SK-N-MC (cell line): ENCODE results near the gene CORIN.

Experiments
- DNase-seq: peaks from one replicate; pipeline ENCODE4 v3.0.0-alpha.2; 2011; ENCODE audit warnings: low read depth, low spot score
- H3K27ac ChIP-seq: fragments of 200-600 bp; sonication (generic); 2 replicates; pipeline ENCODE4 v1.5.1; 2016; ENCODE audit warnings: mixed run types
- H3K36me3 ChIP-seq: fragments of 200-600 bp; sonication (generic); 2 replicates; pipeline ENCODE4 v1.6.1; 2017; ENCODE audit warnings: antibody characterized with exemption, low read length, mixed read lengths; ENCODE audit not compliant: insufficient read depth
- H3K4me3 ChIP-seq: fragments of 200-600 bp; sonication (generic); 2 replicates; pipeline ENCODE4 v1.5.1; 2016
- H3K9ac ChIP-seq: fragments of 200-600 bp; sonication (generic); 2 replicates; pipeline ENCODE4 v1.8.0; 2017; ENCODE audit warnings: mixed run types, mixed read lengths; ENCODE audit not compliant: insufficient read length
- H3K9me3 ChIP-seq: fragments of 200-600 bp; sonication (generic); 2 replicates; pipeline ENCODE4 v1.6.1; 2017; ENCODE audit warnings: low read depth, mild to moderate bottlenecking, antibody characterized with exemption, low read length, moderate library complexity, mixed read lengths
- EZH2 ChIP-seq: fragments of 200-600 bp; sonication (generic); IDR thresholded peaks from one replicate; pipeline ENCODE4 v1.6.1; 2017; ENCODE audit warnings: antibody characterized with exemption
- FOXP2 ChIP-seq: optimal IDR thresholded peaks from 2 replicates; pipeline ENCODE3; 2011; ENCODE audit warnings: mild to moderate bottlenecking, moderate library complexity; ENCODE audit not compliant: insufficient read depth; ENCODE audit errors: extremely low read length, control extremely low read depth
- POLR2AphosphoS5 ChIP-seq: IDR thresholded peaks from 2 replicates; pipeline ENCODE4 v1.6.1; 2012; ENCODE audit warnings: mild to moderate bottlenecking, low read depth, low read length, borderline replicate concordance

CORIN gene

GRCh38 chr4:47839259-47839658, 1.4 kb upstream of the CORIN start:
- DNase-seq, result no peak
- no peak for TF ChIP-seq EZH2
- no peak for TF ChIP-seq FOXP2
- TF ChIP-seq POLR2AphosphoS5, result no peak
- Histone ChIP-seq H3K9ac (no peak overlapping the region), H3K9me3 (no peaks in the 10 kb centered on the region), H3K4me3 (no peak overlapping the region), H3K36me3 (peaks cover 6% of the 10 kb centered on the region), H3K27ac (no peak overlapping the region)

- Histone ChIP-seq H3K9ac (no peak overlapping the region), H3K36me3 (no peaks in the 10 kb centered on the region), H3K9me3 (peaks cover 3% of the 10 kb centered on the region; the same call in 1 of the 2 replicates), H3K27ac (no peak overlapping the region), H3K4me3 (no peak overlapping the region)
- no peak for DNase-seq
- no peak for TF ChIP-seq EZH2
- TF ChIP-seq POLR2AphosphoS5, result no peak
- no peak for TF ChIP-seq FOXP2
Observed at GRCh38 chr4:47838445-47838844, 578 bp upstream of the CORIN start.

- TF ChIP-seq POLR2AphosphoS5, result no peak
- no peak for TF ChIP-seq EZH2
- Histone ChIP-seq H3K9ac (peak overlapping the region; percentile 17), H3K27ac (no peak overlapping the region), H3K4me3 (peak overlapping the region; percentile 71), H3K9me3 (peaks cover 9% of the 10 kb centered on the region; the same call in 1 of the 2 replicates), H3K36me3 (no peaks in the 10 kb centered on the region)
- no peak for DNase-seq
Observed at GRCh38 chr4:47837094-47837907, 566 bp downstream of the CORIN start.

- Histone ChIP-seq H3K9me3 (peaks cover 9% of the 10 kb centered on the region; the same call in 1 of the 2 replicates), H3K36me3 (no peaks in the 10 kb centered on the region), H3K9ac (peak overlapping the region; percentile 17), H3K4me3 (peak overlapping the region; percentile 71), H3K27ac (no peak overlapping the region)
- TF ChIP-seq FOXP2, result no peak
- DNase-seq, result no peak
Observed at GRCh38 chr4:47836641-47837093, 1.2 kb downstream of the CORIN start.

- H3K4me3 ChIP-seq, result no peak overlapping the region
- TF ChIP-seq FOXP2 (no peak), EZH2 (no peak), POLR2AphosphoS5 (no peak)
- no peaks in the 10 kb centered on the region for H3K36me3 ChIP-seq
- no peak overlapping the region for H3K9ac ChIP-seq
- no peak for DNase-seq
- H3K27ac ChIP-seq, result no peak overlapping the region
- peaks cover 9% of the 10 kb centered on the region; the same call in 1 of the 2 replicates for H3K9me3 ChIP-seq
Observed at GRCh38 chr4:47835494-47835893, 2.4 kb downstream of the CORIN start.

- Histone ChIP-seq H3K9ac (no peak overlapping the region), H3K9me3 (peaks cover 9% of the 10 kb centered on the region; the same call in 1 of the 2 replicates), H3K4me3 (no peak overlapping the region), H3K27ac (no peak overlapping the region), H3K36me3 (no peaks in the 10 kb centered on the region)
- DNase-seq, result no peak
- TF ChIP-seq EZH2, result no peak
Observed at GRCh38 chr4:47831026-47831679, 6.7 kb downstream of the CORIN start.

- Histone ChIP-seq H3K36me3 (no peaks in the 10 kb centered on the region), H3K9ac (no peak overlapping the region), H3K4me3 (no peak overlapping the region), H3K27ac (no peak overlapping the region), H3K9me3 (peaks cover 9% of the 10 kb centered on the region; the same call in 1 of the 2 replicates)
- no peak for TF ChIP-seq POLR2AphosphoS5
- no peak for TF ChIP-seq FOXP2
- no peak for TF ChIP-seq EZH2
- no peak for DNase-seq
Observed at GRCh38 chr4:47830265-47831025, 7.4 kb downstream of the CORIN start.

- Histone ChIP-seq H3K9ac (no peak overlapping the region), H3K36me3 (no peaks in the 10 kb centered on the region), H3K4me3 (no peak overlapping the region), H3K9me3 (peaks cover 9% of the 10 kb centered on the region; the same call in 1 of the 2 replicates), H3K27ac (no peak overlapping the region)
- TF ChIP-seq POLR2AphosphoS5 (no peak), FOXP2 (no peak), EZH2 (no peak)
- no peak for DNase-seq
Observed at GRCh38 chr4:47829438-47829837, 8.4 kb downstream of the CORIN start.
